B cell (primary cell): ENCODE measurements around the gene ITGB4. TPM values are rescaled to one million over a fixed set of nuclear protein-coding genes. Genes with fewer than 3 reads are reported as not detected.

ENCODE experiments used
- ATAC-seq: fragments of 200-7000 bp; cut with Tn5 transposase; one replicate; pipeline ENCODE4 v1.10.0; 2021; ENCODE audit warnings: low read depth, mild to moderate bottlenecking, moderate number of reproducible peaks, moderate library complexity
- CTCF ChIA-PET: fragments of 350-600 bp; sonication (Branson Sonifier 250); formaldehyde crosslinking; loops from one replicate; lab custom pipeline; 2021; ENCODE audit warnings: antibody characterized with exemption, inconsistent platforms; lab: Charles Lee
- POLR2A ChIA-PET: fragments of 350-600 bp; sonication (Branson Sonifier 250); formaldehyde crosslinking; loops from one replicate; lab custom pipeline; 2021; ENCODE audit warnings: antibody characterized with exemption; lab: Charles Lee
- DNase-seq: peaks from one replicate; pipeline ENCODE4 v3.0.0; 2013
- H2AFZ ChIP-seq: 2 replicates; pipeline ENCODE4 v1.6.1; 2012; ENCODE audit warnings: mild to moderate bottlenecking, low read depth, low read length; ENCODE audit not compliant: insufficient read depth, poor library complexity, severe bottlenecking
- H3K27ac ChIP-seq, 2 donors: 1 replicate in 1 of 2; 2 replicates in 1 of 2; pipeline ENCODE4 v1.5.1; 2012 to 2013; ENCODE audit warnings: low read length in 2 of 2, mild to moderate bottlenecking in 2 of 2, moderate library complexity in 1 of 2
- H3K27me3 ChIP-seq, 4 experiments: fragments of 200-600 bp in 1 of 4; sonication (generic) in 1 of 4; replicated peaks in 1 of 4; 1 replicate in 2 of 4; 2 replicates in 2 of 4; pipeline versions ENCODE4 v1.6.1 to v1.7.0; 2013 to 2016; ENCODE audit warnings: low read length in 3 of 4, mild to moderate bottlenecking in 2 of 4, mixed read lengths in 1 of 4, moderate library complexity in 1 of 4; ENCODE audit not compliant: insufficient read depth in 4 of 4, control insufficient read depth in 3 of 4; ENCODE audit errors: control extremely low read depth in 1 of 4
- H3K36me3 ChIP-seq, 2 experiments: replicated peaks in 1 of 2; 1 replicate in 1 of 2; 2 replicates in 1 of 2; pipeline versions ENCODE4 v1.6.1 to v1.7.1; 2013; ENCODE audit warnings: low read length in 1 of 2; ENCODE audit not compliant: insufficient read depth in 2 of 2, control insufficient read depth in 1 of 2; ENCODE audit errors: control extremely low read depth in 1 of 2, extremely low read depth in 1 of 2
- H3K4me1 ChIP-seq, 2 donors: fragments of 200-600 bp in 1 of 2; sonication (generic) in 1 of 2; 1 replicate in 1 of 2; 2 replicates in 1 of 2; pipeline versions ENCODE4 v1.5.1 to v1.6.1; 2013 to 2017; ENCODE audit warnings: low read length in 2 of 2; ENCODE audit not compliant: control insufficient read depth in 2 of 2, insufficient read depth in 2 of 2
- H3K4me2 ChIP-seq: replicated peaks from 2 replicates; pipeline ENCODE3; 2012; ENCODE audit warnings: mild to moderate bottlenecking, low read depth, low read length; ENCODE audit not compliant: poor library complexity, severe bottlenecking
- H3K4me3 ChIP-seq, 5 experiments: fragments of 200-600 bp in 1 of 5; sonication (generic) in 1 of 5; 1 replicate in 3 of 5; 2 replicates in 2 of 5; pipeline versions ENCODE4 v1.5.1 to v1.7.0; 2011 to 2016; ENCODE audit warnings: low read length in 4 of 5, mild to moderate bottlenecking in 4 of 5, low read depth in 2 of 5, control low read depth in 1 of 5, moderate library complexity in 1 of 5; ENCODE audit not compliant: insufficient read depth in 1 of 5; ENCODE audit errors: control extremely low read depth in 1 of 5, extremely low read depth in 1 of 5
- H3K79me2 ChIP-seq: fragments of 200-600 bp; sonication (generic); one replicate; pipeline ENCODE4 v1.6.0; 2016; ENCODE audit warnings: low read length; ENCODE audit not compliant: control insufficient read depth, insufficient read depth
- H3K9ac ChIP-seq: fragments of 200-600 bp; sonication (generic); 2 replicates; pipeline ENCODE4 v1.6.1; 2017; ENCODE audit warnings: mild to moderate bottlenecking, low read length, moderate library complexity
- H3K9me3 ChIP-seq, 3 donors: one replicate each; pipeline versions ENCODE4 v1.6.1 to v1.7.1; 2013; ENCODE audit warnings: low read length in 2 of 3; ENCODE audit not compliant: control insufficient read depth in 2 of 3, insufficient read depth in 1 of 3; ENCODE audit errors: control extremely low read depth in 1 of 3
- H4K20me1 ChIP-seq: 2 replicates; pipeline ENCODE4 v1.6.0; 2012; ENCODE audit warnings: mild to moderate bottlenecking, low read length; ENCODE audit not compliant: insufficient read depth, control insufficient read depth, poor library complexity, severe bottlenecking
- H3K27ac Mint-ChIP-seq: one replicate; pipeline ENCODE4 v1.8.0; 2021; ENCODE audit warnings: mixed read lengths
- H3K27me3 Mint-ChIP-seq: one replicate; pipeline ENCODE4 v1.8.0; 2021; ENCODE audit warnings: mixed read lengths
- H3K4me1 Mint-ChIP-seq: one replicate; pipeline ENCODE4 v1.8.0; 2021; ENCODE audit warnings: mixed read lengths
- H3K4me3 Mint-ChIP-seq: one replicate; pipeline ENCODE4 v1.8.0; 2021; ENCODE audit warnings: mixed read lengths
- H3K9me3 Mint-ChIP-seq: one replicate; pipeline ENCODE4 v1.8.0; 2022; ENCODE audit warnings: mixed read lengths; ENCODE audit not compliant: insufficient read depth
- EZH2 ChIP-seq: IDR thresholded peaks from 2 replicates; pipeline ENCODE4 v1.6.1; 2012; ENCODE audit warnings: borderline replicate concordance, low read depth, mild to moderate bottlenecking, moderate library complexity, low read length; ENCODE audit not compliant: insufficient read depth, poor library complexity, severe bottlenecking
- WGBS: methylation state at CpG from one replicate; pipeline ENCODE4 v1.1.5; 2013; ENCODE audit warnings: missing lambda C conversion rate; ENCODE audit not compliant: insufficient coverage; 5-methylcytosine and 5-hydroxymethylcytosine counted together
- intact Hi-C: fragments of 100-400 bp; cut with micrococcal nuclease; formaldehyde crosslinking; loops from one replicate; pipeline ENCODE4 v1.10.0; 2022
- polyA plus RNA-seq: library from polyadenylated mRNA; depleted of rRNA; stranded (reverse); fragments of >200 nt; gene quantifications from 2 replicates; pipeline ENCODE4 v1.2.3, GENCODE V29; 2012
- total RNA-seq, 2 donors: library from RNA; stranded (reverse); fragments of 120-200 nt in 1 of 2; gene quantifications; 1 replicate in 1 of 2; 2 replicates in 1 of 2; pipeline versions ENCODE4 v1.2.3 to v1.2.4, GENCODE V29; 2013 to 2022
- TF ChIP-seq, protein P1 (sequence below): fragments of 200-600 bp; IDR thresholded peaks from one replicate; pipeline ENCODE4 v1.8.0; 2022; ENCODE audit warnings: antibody characterized with exemption, mild to moderate bottlenecking

Gene ITGB4
- total and polyA plus RNA-seq, 2 donors (not counting 1 experiment from before 2014, with no cell fraction given), result 0.12 to 0.81 TPM

DNA sequence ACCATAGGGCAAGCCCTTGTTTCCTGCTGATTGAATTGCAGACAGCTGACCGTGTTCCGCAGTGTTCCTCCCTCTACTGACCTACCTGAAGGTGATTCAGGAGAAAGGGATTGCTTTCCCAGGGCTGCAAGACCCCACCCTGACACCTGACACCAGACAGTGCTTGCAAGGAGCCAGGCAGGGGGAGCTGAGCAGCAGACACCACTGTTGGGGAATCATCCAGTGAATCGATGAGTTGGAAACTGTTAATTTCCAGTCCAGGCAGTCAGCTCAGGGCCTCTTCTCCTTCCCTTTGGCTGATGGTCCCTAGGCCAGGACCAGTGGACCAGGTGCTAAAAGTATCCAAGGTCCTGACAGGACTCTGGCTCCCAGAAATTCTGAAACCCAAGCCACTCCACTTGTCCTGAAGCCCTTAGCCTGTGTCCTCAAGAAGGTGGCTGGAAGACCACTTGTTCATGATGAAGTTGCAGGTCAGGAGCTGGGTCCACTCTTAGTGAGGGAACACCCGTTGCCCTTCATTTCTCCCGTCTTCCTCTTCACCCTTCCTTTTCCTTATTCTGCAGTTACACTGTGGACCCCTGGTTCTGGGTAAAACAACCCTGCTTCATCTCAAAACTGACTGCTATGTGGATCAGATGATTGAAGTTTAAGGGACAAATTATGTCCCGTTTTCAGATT is 53.9 kb downstream of the ITGB4 start:
- Mint-ChIP-seq H3K9me3 (peaks cover 2% of the 10 kb centered on the region), H3K27ac (peak overlapping the region; percentile 64), H3K4me3 (peak overlapping the region; percentile 6), H3K4me1 (peaks cover 42% of the 10 kb centered on the region), H3K27me3 (no peaks in the 10 kb centered on the region)
- H3K27me3 ChIP-seq, result no peaks in the 10 kb centered on the region
- TF ChIP-seq, protein P1, sequence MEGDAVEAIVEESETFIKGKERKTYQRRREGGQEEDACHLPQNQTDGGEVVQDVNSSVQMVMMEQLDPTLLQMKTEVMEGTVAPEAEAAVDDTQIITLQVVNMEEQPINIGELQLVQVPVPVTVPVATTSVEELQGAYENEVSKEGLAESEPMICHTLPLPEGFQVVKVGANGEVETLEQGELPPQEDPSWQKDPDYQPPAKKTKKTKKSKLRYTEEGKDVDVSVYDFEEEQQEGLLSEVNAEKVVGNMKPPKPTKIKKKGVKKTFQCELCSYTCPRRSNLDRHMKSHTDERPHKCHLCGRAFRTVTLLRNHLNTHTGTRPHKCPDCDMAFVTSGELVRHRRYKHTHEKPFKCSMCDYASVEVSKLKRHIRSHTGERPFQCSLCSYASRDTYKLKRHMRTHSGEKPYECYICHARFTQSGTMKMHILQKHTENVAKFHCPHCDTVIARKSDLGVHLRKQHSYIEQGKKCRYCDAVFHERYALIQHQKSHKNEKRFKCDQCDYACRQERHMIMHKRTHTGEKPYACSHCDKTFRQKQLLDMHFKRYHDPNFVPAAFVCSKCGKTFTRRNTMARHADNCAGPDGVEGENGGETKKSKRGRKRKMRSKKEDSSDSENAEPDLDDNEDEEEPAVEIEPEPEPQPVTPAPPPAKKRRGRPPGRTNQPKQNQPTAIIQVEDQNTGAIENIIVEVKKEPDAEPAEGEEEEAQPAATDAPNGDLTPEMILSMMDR, result no peak
- TF ChIP-seq EZH2, result no peak
- no peak for ATAC-seq
- peaks cover 4 to 42% of the 10 kb centered on the region in 2 experiments for H3K36me3 ChIP-seq
- no peak overlapping the region for H3K4me3 ChIP-seq
- no peak overlapping the region for H3K4me2 ChIP-seq
- no peaks in the 10 kb centered on the region for H3K9me3 ChIP-seq
- intact Hi-C loops, result no loop called here
- ChIA-PET CTCF (interaction anchor here (1.1 to 8.5 kb wide), 3 partner anchors 10 to 52 kb away, joined by 3 to 54 read pairs (median 41); partner anchors contain the start of gene GALK1), POLR2A (interaction anchor here (0.6 to 8.4 kb wide), 7 partner anchors 10 to 121 kb away, joined by 4 to 78 read pairs (median 6); partner anchors contain the start of genes GALK1, TRIM65 and WBP2)
- H2AFZ ChIP-seq, result no peak overlapping the region
- H3K27ac ChIP-seq, result no peak overlapping the region
- H4K20me1 ChIP-seq, result peaks cover 43% of the 10 kb centered on the region
- peaks cover 18 to 37% of the 10 kb centered on the region in 2 donors for H3K4me1 ChIP-seq
- H3K9ac ChIP-seq, result no peak overlapping the region
- H3K79me2 ChIP-seq, result peaks cover 29% of the 10 kb centered on the region
- WGBS, result 100% methylated on average over 1 of the region's 6 CpGs
- peak; percentile 45 for DNase-seq
